AG04450 (cell line): ENCODE data around the gene FUZ. TPM values are rescaled to one million over a fixed set of nuclear protein-coding genes. Genes with fewer than 3 reads are reported as not detected.

Source experiments
- CTCF ChIA-PET: fragments of 300-600, 350-600 bp; formaldehyde crosslinking; extraction: SDS; loops from one replicate; lab custom pipeline; 2022; ENCODE audit warnings: antibody characterized with exemption, inconsistent platforms; lab: Charles Lee
- POLR2A ChIA-PET: fragments of 350-600 bp; formaldehyde crosslinking; extraction: SDS; loops from one replicate; lab custom pipeline; 2021; ENCODE audit warnings: antibody characterized with exemption, inconsistent platforms; lab: Yijun Ruan, JAX
- DNase-seq: peaks from one replicate; pipeline ENCODE4 v3.0.0-alpha.2; 2011; ENCODE audit warnings: low read depth, low spot score
- H3K27ac ChIP-seq: one replicate; pipeline ENCODE4 v1.5.1; 2012; ENCODE audit warnings: low read depth, low read length, control low read depth
- H3K27me3 ChIP-seq: one replicate; pipeline ENCODE4 v1.6.0; 2012; ENCODE audit warnings: low read length; ENCODE audit not compliant: control insufficient read depth, insufficient read depth
- H3K4me3 ChIP-seq: 2 replicates; pipeline ENCODE4 v1.5.1; 2011; ENCODE audit warnings: mild to moderate bottlenecking, low read depth, low read length, control low read depth
- H3K9me3 ChIP-seq: 2 replicates; pipeline ENCODE4 v1.5.1; 2012; ENCODE audit warnings: low read length; ENCODE audit not compliant: control insufficient read depth, insufficient read depth
- polyA plus RNA-seq: library from polyadenylated mRNA; depleted of rRNA; stranded (reverse); fragments of >200 nt; gene quantifications from 2 replicates; pipeline ENCODE4 v1.2.3, GENCODE V29; 2011
- TF ChIP-seq, protein P1 (sequence below): IDR thresholded peaks from 2 replicates; pipeline ENCODE4 v1.5.1; 2011; ENCODE audit warnings: low read depth, low read length, control low read depth, inconsistent platforms

FUZ gene
- polyA plus RNA-seq, 1 experiment = 9.0 TPM

DNA sequence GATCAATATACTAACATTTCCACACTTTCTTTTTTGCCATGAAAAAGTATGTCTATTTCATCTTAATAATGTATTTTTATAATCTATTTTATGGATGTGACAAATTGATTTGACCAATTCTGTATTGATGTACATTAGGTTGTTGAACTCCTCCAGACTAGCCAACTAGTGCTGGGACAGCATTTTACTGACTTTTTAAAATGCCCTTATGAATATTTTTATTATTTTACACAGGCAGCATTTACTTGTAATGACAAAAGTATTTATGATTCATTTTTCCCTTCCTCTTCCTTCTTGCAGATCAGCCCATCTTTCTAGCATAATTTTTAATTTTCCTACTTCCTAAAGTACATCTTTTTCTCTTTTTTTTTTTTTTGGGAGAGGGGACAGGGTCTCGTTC is 918 bp upstream of the FUZ start:
- no peak for DNase-seq
- ChIA-PET CTCF (no interaction called here), POLR2A (interaction anchor here (1.0 to 1.2 kb wide), 3 partner anchors 40 to 55 kb away, joined by 3 to 7 read pairs (median 3); no protein-coding TSS in a partner anchor)
- TF ChIP-seq, protein P1, sequence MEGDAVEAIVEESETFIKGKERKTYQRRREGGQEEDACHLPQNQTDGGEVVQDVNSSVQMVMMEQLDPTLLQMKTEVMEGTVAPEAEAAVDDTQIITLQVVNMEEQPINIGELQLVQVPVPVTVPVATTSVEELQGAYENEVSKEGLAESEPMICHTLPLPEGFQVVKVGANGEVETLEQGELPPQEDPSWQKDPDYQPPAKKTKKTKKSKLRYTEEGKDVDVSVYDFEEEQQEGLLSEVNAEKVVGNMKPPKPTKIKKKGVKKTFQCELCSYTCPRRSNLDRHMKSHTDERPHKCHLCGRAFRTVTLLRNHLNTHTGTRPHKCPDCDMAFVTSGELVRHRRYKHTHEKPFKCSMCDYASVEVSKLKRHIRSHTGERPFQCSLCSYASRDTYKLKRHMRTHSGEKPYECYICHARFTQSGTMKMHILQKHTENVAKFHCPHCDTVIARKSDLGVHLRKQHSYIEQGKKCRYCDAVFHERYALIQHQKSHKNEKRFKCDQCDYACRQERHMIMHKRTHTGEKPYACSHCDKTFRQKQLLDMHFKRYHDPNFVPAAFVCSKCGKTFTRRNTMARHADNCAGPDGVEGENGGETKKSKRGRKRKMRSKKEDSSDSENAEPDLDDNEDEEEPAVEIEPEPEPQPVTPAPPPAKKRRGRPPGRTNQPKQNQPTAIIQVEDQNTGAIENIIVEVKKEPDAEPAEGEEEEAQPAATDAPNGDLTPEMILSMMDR = no peak
- Histone ChIP-seq H3K27ac (no peak overlapping the region), H3K4me3 (peak overlapping the region; percentile 90; the same call in 1 of the 2 replicates), H3K27me3 (no peaks in the 10 kb centered on the region), H3K9me3 (no peaks in the 10 kb centered on the region; the same call in 1 of the 2 replicates)

DNA sequence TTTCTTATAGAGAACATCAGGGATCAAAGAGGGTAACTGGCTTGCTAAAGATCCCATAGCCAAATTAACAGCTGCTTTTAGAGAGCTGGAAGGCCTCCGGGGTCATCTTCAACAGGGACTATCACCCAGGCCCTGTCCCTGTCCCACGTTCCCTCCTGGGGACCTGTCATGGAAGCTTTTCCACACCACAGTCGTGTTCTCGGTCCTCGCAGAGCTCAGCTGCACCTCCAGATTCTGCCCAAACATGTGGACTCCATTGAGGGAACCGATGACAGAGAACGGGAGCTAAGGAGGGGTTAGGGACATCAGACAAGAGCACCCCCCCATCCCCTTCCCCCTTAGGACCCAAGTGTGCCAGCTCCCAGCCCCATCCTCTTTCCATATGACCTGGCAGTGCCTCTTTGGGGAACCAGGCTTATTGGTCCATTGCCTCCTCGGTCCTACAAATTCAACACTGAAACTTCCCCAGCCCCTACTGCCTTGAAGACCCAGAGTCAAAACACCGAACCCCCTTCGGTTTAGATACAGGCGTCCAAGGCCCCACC is 568 bp downstream of the FUZ start:
- DNase-seq = no peak
- POLR2A ChIA-PET = interaction anchor here (0.6 to 1.3 kb wide), 3 partner anchors 38 to 55 kb away, joined by 3 to 5 read pairs (median 3); partner anchors contain the start of gene PTOV1
- H3K9me3 ChIP-seq = no peaks in the 10 kb centered on the region; the same call in 1 of the 2 replicates
- H3K27me3 ChIP-seq = no peaks in the 10 kb centered on the region
- H3K4me3 ChIP-seq = peak overlapping the region; percentile 90
- CTCF ChIA-PET = interaction anchor here (1.1 to 1.4 kb wide), 3 partner anchors 8 to 131 kb away, joined by 3 to 4 read pairs (median 3); partner anchors contain the start of gene PTOV1
- peak overlapping the region; percentile 95 for H3K27ac ChIP-seq
- TF ChIP-seq, protein P1 = no peak

DNA sequence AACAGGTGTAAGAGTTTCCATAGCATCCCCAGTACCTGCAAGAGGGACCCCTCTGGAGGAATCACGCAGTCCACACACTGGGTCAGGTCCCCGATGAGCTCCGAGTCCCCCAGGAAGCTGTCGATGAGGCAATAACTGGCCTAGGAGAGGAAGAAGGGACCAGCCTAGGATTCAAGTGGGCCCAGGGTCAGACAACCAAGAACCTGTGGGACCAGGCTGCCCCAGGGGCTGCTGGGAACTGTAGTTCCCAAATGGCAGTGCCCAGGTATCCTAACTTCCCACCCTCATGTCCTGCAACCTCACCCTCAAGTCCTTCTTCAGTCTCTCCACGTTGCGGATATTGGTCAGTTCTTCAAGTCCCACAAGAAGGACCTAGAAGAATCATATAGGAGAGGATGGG is 1.8 kb downstream of the FUZ start:
- ChIA-PET CTCF (no interaction called here), POLR2A (no interaction called here)
- TF ChIP-seq, protein P1 = no peak
- H3K4me3 ChIP-seq = no peak overlapping the region
- no peak overlapping the region for H3K27ac ChIP-seq
- no peaks in the 10 kb centered on the region for H3K27me3 ChIP-seq
- DNase-seq = no peak
- no peaks in the 10 kb centered on the region; the same call in 1 of the 2 replicates for H3K9me3 ChIP-seq

DNA sequence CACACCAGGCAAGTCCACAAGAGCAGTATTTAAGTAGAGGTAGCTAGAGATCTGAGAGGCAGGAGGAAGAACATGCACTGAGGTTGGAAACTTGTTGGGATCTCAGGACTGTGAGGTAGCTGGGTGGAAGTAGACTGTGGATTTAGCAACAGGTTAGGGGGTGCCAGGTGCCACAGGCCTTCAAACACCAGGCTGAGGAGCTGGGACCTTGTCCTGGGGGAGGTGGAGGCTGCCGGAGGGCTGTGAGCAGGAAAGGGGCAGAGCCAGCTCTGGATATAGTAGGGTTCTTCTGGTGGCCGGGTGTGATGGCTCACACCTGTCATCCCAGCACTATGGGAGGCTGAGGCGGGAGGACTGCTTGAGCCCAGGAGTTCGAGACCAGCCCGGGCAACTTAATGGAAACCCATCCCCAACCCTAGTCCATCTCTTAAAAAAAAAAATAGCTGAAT is 3.1 kb downstream of the FUZ start:
- TF ChIP-seq, protein P1 = no peak
- peak overlapping the region; percentile 77 for H3K4me3 ChIP-seq
- POLR2A ChIA-PET = interaction anchor here (0.5 to 1.4 kb wide), 4 partner anchors 43 to 98 kb away, joined by 3 to 7 read pairs (median 4); no protein-coding TSS in a partner anchor
- H3K27ac ChIP-seq = peak overlapping the region; percentile 39
- DNase-seq = no peak
- CTCF ChIA-PET = interaction anchor here (1.5 kb wide), 1 partner anchor 125 kb away, joined by 3 read pairs; no protein-coding TSS in a partner anchor
- H3K9me3 ChIP-seq = no peaks in the 10 kb centered on the region; the same call in 1 of the 2 replicates
- H3K27me3 ChIP-seq = no peaks in the 10 kb centered on the region
